CD4-positive, CD25-positive, alpha-beta regulatory T cell (primary cell): ENCODE data around the gene SLC51A. TPM values are rescaled to one million over a fixed set of nuclear protein-coding genes. Genes with fewer than 3 reads are reported as not detected.

Experiments used
- ATAC-seq, 2 donors: fragments of 150-1000 bp; cut with Tn5 transposase; one replicate each; pipeline ENCODE4 v1.10.0; 2021; ENCODE audit warnings: low read depth in 2 of 2, moderate number of reproducible peaks in 2 of 2, moderate library complexity in 1 of 2
- DNase-seq, 3 donors: peaks; one replicate each; pipeline versions ENCODE4 v3.0.0 to v3.0.0-alpha.2; 2012 to 2022; ENCODE audit warnings: mixed read lengths in 1 of 3
- H3K27ac ChIP-seq: one replicate; pipeline ENCODE4 v1.7.0; 2013; ENCODE audit warnings: mild to moderate bottlenecking, low read length; ENCODE audit not compliant: insufficient read depth, poor library complexity, severe bottlenecking
- H3K27me3 ChIP-seq: one replicate; pipeline ENCODE4 v1.7.0; 2013; ENCODE audit warnings: low read length; ENCODE audit not compliant: control insufficient read depth, insufficient read depth
- H3K36me3 ChIP-seq: one replicate; pipeline ENCODE4 v1.7.0; 2013; ENCODE audit warnings: mild to moderate bottlenecking, low read length, moderate library complexity; ENCODE audit not compliant: control insufficient read depth, insufficient read depth
- H3K4me1 ChIP-seq: 2 replicates; pipeline ENCODE4 v1.7.0; 2013; ENCODE audit warnings: mild to moderate bottlenecking, low read length; ENCODE audit not compliant: insufficient read depth, control insufficient read depth, poor library complexity, severe bottlenecking
- H3K4me3 ChIP-seq: one replicate; pipeline ENCODE4 v1.7.0; 2013; ENCODE audit warnings: low read depth, mild to moderate bottlenecking, low read length, moderate library complexity
- H3K9me3 ChIP-seq, 2 experiments: 1 replicate in 1 of 2; 2 replicates in 1 of 2; pipeline ENCODE4 v1.7.0; 2013; ENCODE audit warnings: low read length in 2 of 2, mild to moderate bottlenecking in 1 of 2, moderate library complexity in 1 of 2; ENCODE audit not compliant: control insufficient read depth in 2 of 2
- H3K27ac Mint-ChIP-seq, 3 donors: one replicate each; pipeline ENCODE4 v1.8.0; 2020 to 2022; ENCODE audit warnings: mild to moderate bottlenecking in 3 of 3, mixed read lengths in 3 of 3, moderate library complexity in 2 of 3
- H3K27me3 Mint-ChIP-seq: one replicate; pipeline ENCODE4 v1.8.0; 2022; ENCODE audit warnings: mild to moderate bottlenecking, mixed read lengths
- H3K36me3 Mint-ChIP-seq: one replicate; pipeline ENCODE4 v1.8.0; 2020; ENCODE audit warnings: mixed read lengths
- H3K4me1 Mint-ChIP-seq, 4 donors: one replicate each; pipeline ENCODE4 v1.8.0; 2020 to 2022; ENCODE audit warnings: mixed read lengths in 4 of 4, mild to moderate bottlenecking in 1 of 4
- H3K4me3 Mint-ChIP-seq, 4 donors: one replicate each; pipeline ENCODE4 v1.8.0; 2020 to 2022; ENCODE audit warnings: mild to moderate bottlenecking in 4 of 4, mixed read lengths in 4 of 4, moderate library complexity in 3 of 4
- H3K9me3 Mint-ChIP-seq, 7 donors: one replicate each; pipeline ENCODE4 v1.8.0; 2020 to 2022; ENCODE audit warnings: mixed read lengths in 7 of 7, mild to moderate bottlenecking in 3 of 7, moderate library complexity in 2 of 7
- polyA plus RNA-seq, 4 donors: library from polyadenylated mRNA; unstranded; fragments of 300-500 nt; fragmentation: Illumina TruSeq; gene quantifications; one replicate each; pipeline ENCODE4 v1.2.3, GENCODE V29; 2021
- total RNA-seq: library from RNA; stranded (reverse); gene quantifications from one replicate; pipeline ENCODE4 v1.2.3, GENCODE V29; 2022

Gene SLC51A
- total and polyA plus RNA-seq, 5 donors from 2014 or later: 0.38 to 2.2 (median 0.63) TPM; not detected in 1

DNA sequence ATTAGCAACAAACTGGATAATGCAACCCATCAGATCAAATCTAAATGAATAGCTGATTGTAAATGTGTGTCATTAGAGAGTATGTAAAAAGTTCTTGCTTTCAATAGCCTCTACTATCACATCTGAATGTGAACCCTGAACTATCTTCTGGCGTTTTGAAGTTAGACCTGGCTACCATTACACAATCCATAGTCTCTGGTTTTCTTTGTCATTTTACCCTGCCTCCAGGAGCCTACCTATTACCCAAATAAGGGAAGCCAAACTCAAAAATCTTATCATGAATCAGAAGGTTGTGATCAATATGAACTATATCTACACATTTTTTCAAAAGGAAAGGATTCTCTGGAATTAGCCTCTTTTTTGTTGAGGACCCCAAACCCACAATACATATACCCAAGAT is 39.4 kb downstream of the SLC51A start:
- Histone ChIP-seq H3K4me3 (no peak overlapping the region), H3K4me1 (peaks cover 5% of the 10 kb centered on the region), H3K27me3 (no peaks in the 10 kb centered on the region), H3K36me3 (peaks cover 30% of the 10 kb centered on the region), H3K27ac (no peak overlapping the region), H3K9me3 (no peaks in the 10 kb centered on the region)
- Mint-ChIP-seq H3K4me1 (peaks cover 10 to 21% (median 13%) of the 10 kb centered on the region in 4 donors), H3K27ac (peak overlapping the region in 2 of 3 donors; percentile 30 to 58), H3K9me3 (peaks cover 0 to under 1% (median 0%) of the 10 kb centered on the region in 7 donors), H3K36me3 (peaks cover 17% of the 10 kb centered on the region), H3K27me3 (no peaks in the 10 kb centered on the region), H3K4me3 (no peak overlapping the region)
- DNase-seq: no peak
- no peak for ATAC-seq

DNA sequence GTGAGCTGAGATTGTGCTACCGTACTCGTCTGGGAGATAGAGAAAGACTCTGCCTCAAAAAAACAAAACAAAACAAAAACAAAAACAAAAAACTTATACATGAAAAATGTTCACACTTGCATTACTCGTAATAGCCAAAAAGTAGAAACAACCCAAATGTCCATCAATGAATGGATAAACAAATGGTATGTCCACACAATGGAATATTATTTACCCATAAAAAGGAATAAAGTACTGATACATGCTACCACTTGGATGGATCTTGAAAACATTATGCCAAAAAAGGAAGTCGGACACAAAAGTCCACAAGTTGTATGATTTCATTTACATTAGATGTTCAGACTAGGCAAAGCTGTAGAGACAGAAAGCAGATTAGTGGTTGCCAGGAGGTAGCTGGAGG is 44.5 kb downstream of the SLC51A start:
- H3K27me3 ChIP-seq: no peaks in the 10 kb centered on the region
- H3K9me3 Mint-ChIP-seq: peaks cover 0 to 3% (median 0%) of the 10 kb centered on the region in 7 donors
- no peak for DNase-seq
- H3K4me1 ChIP-seq: no peaks in the 10 kb centered on the region
- peaks cover 13 to 23% (median 18%) of the 10 kb centered on the region in 4 donors for H3K4me1 Mint-ChIP-seq
- H3K27ac Mint-ChIP-seq: no peak overlapping the region
- H3K36me3 Mint-ChIP-seq: peaks cover 23% of the 10 kb centered on the region
- H3K27ac ChIP-seq: no peak overlapping the region
- H3K27me3 Mint-ChIP-seq: no peaks in the 10 kb centered on the region
- ATAC-seq: no peak
- peaks cover 35% of the 10 kb centered on the region for H3K36me3 ChIP-seq
- no peaks in the 10 kb centered on the region for H3K9me3 ChIP-seq
- H3K4me3 ChIP-seq: no peak overlapping the region
- no peak overlapping the region for H3K4me3 Mint-ChIP-seq

DNA sequence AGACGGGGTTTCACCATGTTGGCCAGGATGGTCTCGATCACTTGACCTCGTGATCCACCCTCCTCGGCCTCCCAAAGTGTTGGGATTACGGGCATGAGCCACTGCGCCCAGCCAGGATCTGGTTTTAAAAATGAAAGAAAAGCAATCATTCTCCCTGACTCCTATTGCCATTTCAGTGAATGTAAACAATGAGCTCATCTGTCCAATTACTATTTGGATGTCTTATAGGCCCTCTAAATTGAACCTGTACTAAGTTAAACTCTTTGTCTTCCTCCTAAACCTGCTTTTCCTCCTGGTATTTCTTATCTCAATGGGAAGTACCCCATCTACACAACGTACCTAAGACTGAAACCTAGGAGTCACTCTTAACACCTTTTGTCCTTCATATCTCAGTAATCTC is 47.5 kb downstream of the SLC51A start:
- ATAC-seq (no peak), DNase-seq (no peak)
- peaks cover 43% of the 10 kb centered on the region for H3K36me3 ChIP-seq
- peaks cover 0 to 3% (median 0%) of the 10 kb centered on the region in 7 donors for H3K9me3 Mint-ChIP-seq
- no peak overlapping the region for H3K27ac ChIP-seq
- H3K27me3 Mint-ChIP-seq: no peaks in the 10 kb centered on the region
- peaks cover 21% of the 10 kb centered on the region for H3K36me3 Mint-ChIP-seq
- H3K27ac Mint-ChIP-seq: no peak overlapping the region
- H3K4me1 Mint-ChIP-seq: peaks cover 15 to 27% (median 20%) of the 10 kb centered on the region in 4 donors
- H3K9me3 ChIP-seq: no peaks in the 10 kb centered on the region
- peaks cover 5% of the 10 kb centered on the region for H3K4me1 ChIP-seq
- H3K27me3 ChIP-seq: no peaks in the 10 kb centered on the region
- no peak overlapping the region for H3K4me3 ChIP-seq
- no peak overlapping the region for H3K4me3 Mint-ChIP-seq

DNA sequence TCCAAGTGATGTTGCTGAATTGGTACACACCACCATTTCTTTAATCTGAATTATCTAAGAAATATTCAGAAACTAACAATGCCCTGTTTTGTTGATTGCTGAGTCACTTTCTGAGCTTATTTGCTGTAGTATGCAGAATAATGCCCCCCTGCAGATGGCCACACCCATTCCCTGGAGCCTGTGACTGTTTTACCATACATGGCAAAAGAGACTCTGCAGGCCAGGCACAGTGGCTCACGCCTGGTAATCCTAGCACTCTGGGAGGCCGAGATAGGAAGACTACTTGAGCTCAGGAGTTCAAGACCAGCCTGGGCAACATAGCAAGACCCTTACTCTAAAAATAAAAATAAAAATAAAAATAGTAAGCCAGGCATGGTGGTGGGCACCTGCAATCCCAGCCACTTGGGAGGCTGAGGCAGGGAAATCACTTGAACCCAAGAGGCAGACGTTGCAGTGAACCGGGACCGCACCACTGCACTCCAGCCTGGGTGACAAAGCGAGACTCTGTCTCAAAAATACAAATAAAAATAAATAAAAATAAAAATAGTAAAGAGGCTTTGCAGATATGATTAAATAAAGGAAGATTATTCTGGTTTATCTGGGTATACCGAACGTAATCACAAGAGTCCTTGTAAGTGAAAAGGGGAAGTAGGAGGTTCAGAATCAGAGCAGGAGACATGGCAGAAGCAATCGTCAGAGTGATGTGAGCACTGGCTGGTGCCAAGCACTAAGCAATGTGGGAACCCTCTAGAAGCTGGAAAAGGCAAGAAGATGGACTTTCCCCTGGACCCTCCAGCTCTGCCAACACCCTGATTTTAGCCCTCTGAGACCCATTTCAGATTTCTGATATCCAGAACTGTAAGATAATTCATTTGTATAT is 52.2 kb downstream of the SLC51A start:
- no peak for ATAC-seq
- Histone ChIP-seq H3K4me3 (no peak overlapping the region), H3K36me3 (peaks cover 39% of the 10 kb centered on the region), H3K27me3 (no peaks in the 10 kb centered on the region), H3K9me3 (no peaks in the 10 kb centered on the region), H3K27ac (no peak overlapping the region), H3K4me1 (peaks cover 11% of the 10 kb centered on the region)
- no peaks in the 10 kb centered on the region for H3K27me3 Mint-ChIP-seq
- no peak overlapping the region for H3K4me3 Mint-ChIP-seq
- H3K36me3 Mint-ChIP-seq: peaks cover 26% of the 10 kb centered on the region
- H3K4me1 Mint-ChIP-seq: peaks cover 19 to 38% (median 27%) of the 10 kb centered on the region in 4 donors
- no peaks in the 10 kb centered on the region for H3K9me3 Mint-ChIP-seq
- peak in 1 of 3 donors; percentile 60 for DNase-seq
- peak overlapping the region in 2 of 3 donors; percentile 2 to 69 for H3K27ac Mint-ChIP-seq

DNA sequence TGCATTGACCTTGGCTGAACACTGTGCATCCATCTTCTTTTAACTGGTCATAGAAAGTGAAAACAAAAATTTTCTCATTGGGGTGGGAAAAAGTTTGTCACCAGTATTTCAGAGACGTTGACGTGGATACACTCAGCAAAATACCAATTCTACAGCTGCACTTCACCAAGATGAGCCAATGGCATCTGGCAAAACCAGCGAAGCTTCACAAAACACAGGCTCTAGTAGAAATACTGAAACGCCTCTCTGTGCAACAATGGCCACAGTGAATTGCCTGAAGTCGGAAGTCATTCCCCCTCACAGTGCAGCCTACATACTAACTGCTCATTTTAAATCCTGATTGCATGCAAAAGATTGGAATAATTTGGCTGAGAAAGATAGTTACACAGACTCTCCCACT is 54.2 kb downstream of the SLC51A start:
- peaks cover 33% of the 10 kb centered on the region for H3K36me3 ChIP-seq
- no peaks in the 10 kb centered on the region for H3K9me3 Mint-ChIP-seq
- DNase-seq (no peak), ATAC-seq (no peak)
- H3K4me3 ChIP-seq: no peak overlapping the region
- no peak overlapping the region for H3K27ac ChIP-seq
- H3K36me3 Mint-ChIP-seq: peaks cover 13% of the 10 kb centered on the region
- peaks cover 22 to 44% (median 32%) of the 10 kb centered on the region in 4 donors for H3K4me1 Mint-ChIP-seq
- H3K4me1 ChIP-seq: peaks cover 30% of the 10 kb centered on the region
- H3K4me3 Mint-ChIP-seq: no peak overlapping the region
- H3K9me3 ChIP-seq: no peaks in the 10 kb centered on the region
- H3K27ac Mint-ChIP-seq: peak overlapping the region in 2 of 3 donors; percentile 11 to 48
- H3K27me3 Mint-ChIP-seq: no peaks in the 10 kb centered on the region
- no peaks in the 10 kb centered on the region for H3K27me3 ChIP-seq

DNA sequence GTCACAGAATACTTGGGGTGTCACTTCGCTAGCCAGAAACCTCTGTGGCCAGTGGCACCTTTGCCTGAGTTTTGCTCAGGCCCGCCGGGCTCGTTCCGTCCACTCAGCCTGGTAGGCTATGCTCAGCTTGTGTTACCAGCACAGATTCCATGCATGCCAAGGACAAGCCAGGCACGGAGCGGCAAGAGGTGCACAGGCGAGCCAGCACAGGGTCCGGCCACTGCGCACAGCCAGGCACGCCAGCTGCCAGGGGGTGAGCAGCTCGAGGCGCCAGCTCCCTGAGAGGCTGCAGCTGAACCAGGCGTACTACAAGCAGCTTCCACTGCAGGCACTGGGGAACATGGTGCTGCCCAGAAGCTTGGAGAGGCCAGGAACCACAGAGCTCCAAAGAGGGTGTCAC is 56.5 kb downstream of the SLC51A start:
- H3K36me3 Mint-ChIP-seq: peaks cover 12% of the 10 kb centered on the region
- Histone ChIP-seq H3K9me3 (no peaks in the 10 kb centered on the region), H3K27me3 (no peaks in the 10 kb centered on the region), H3K4me1 (peaks cover 30% of the 10 kb centered on the region), H3K27ac (peak overlapping the region; percentile 85), H3K4me3 (no peak overlapping the region), H3K36me3 (peaks cover 20% of the 10 kb centered on the region)
- H3K4me3 Mint-ChIP-seq: no peak overlapping the region
- ATAC-seq (no peak), DNase-seq (no peak)
- H3K4me1 Mint-ChIP-seq: peaks cover 24 to 50% (median 33%) of the 10 kb centered on the region in 4 donors
- H3K27ac Mint-ChIP-seq: peak overlapping the region in 2 of 3 donors; percentile 75 to 95
- H3K9me3 Mint-ChIP-seq: no peaks in the 10 kb centered on the region
- H3K27me3 Mint-ChIP-seq: no peaks in the 10 kb centered on the region

DNA sequence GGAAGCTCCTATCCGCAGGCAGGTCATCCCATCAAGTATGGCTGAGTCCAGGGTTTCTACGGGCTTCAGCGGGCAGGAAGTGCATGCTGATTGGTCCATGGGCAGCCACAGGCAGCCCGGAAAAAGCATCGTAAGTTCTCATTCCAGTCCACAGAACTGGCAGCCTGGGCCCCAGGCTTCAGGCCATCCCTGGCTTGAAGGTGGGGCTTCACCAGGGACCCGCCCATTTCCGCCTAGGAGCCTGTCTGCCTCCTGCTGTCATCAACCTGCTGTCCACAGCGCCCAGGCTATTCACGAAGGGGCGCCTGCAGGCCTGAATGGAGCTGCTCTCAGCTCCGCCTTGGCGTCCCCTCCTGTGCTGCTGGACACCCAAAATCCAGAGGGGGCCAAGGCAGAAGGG is 57.3 kb downstream of the SLC51A start:
- H3K4me3 ChIP-seq: no peak overlapping the region
- H3K36me3 ChIP-seq: peaks cover 12% of the 10 kb centered on the region
- Mint-ChIP-seq H3K27me3 (no peaks in the 10 kb centered on the region), H3K36me3 (peaks cover 13% of the 10 kb centered on the region), H3K4me3 (peak overlapping the region in 1 of 4 donors; percentile 22), H3K9me3 (no peaks in the 10 kb centered on the region), H3K4me1 (peaks cover 19 to 53% (median 37%) of the 10 kb centered on the region in 4 donors), H3K27ac (peak overlapping the region in 2 of 3 donors; percentile 53 to 92)
- no peaks in the 10 kb centered on the region for H3K9me3 ChIP-seq
- no peak for ATAC-seq
- peak overlapping the region; percentile 85 for H3K27ac ChIP-seq
- DNase-seq: peak in 1 of 3 donors; percentile 58
- H3K4me1 ChIP-seq: peaks cover 30% of the 10 kb centered on the region
- H3K27me3 ChIP-seq: no peaks in the 10 kb centered on the region
